Activated gamma-delta T cell (primary cell): Measurements from ENCODE around the gene NUP210.

Experiments used
- DNase-seq: peaks from one replicate; lab custom pipeline; 2025; lab: John Stamatoyannopoulos, UW

The NUP210 gene

GRCh38 chr3:13348100-13348499 lies 72.0 kb downstream of the NUP210 start:
- DNase-seq, result no peak

- no peak for DNase-seq
Observed at GRCh38 chr3:13347390-13347950, 72.7 kb downstream of the NUP210 start.

- no peak for DNase-seq
Observed at GRCh38 chr3:13346481-13347389, 73.4 kb downstream of the NUP210 start.

- DNase-seq, result no peak
Observed at GRCh38 chr3:13345772-13346171, 74.3 kb downstream of the NUP210 start.

- DNase-seq, result no peak
Observed at GRCh38 chr3:13345284-13345683, 74.8 kb downstream of the NUP210 start.

- DNase-seq, result no peak
Observed at GRCh38 chr3:13344663-13345062, 75.5 kb downstream of the NUP210 start.

- no peak for DNase-seq
Observed at GRCh38 chr3:13343601-13344000, 76.5 kb downstream of the NUP210 start.

GRCh38 chr3:13341229-13341905 lies 78.8 kb downstream of the NUP210 start:
- no peak for DNase-seq

GRCh38 chr3:13339833-13340232 lies 80.3 kb downstream of the NUP210 start:
- no peak for DNase-seq

GRCh38 chr3:13338996-13339395 lies 81.1 kb downstream of the NUP210 start:
- DNase-seq, result no peak

GRCh38 chr3:13338231-13338630 lies 81.9 kb downstream of the NUP210 start:
- DNase-seq, result no peak

GRCh38 chr3:13336592-13336991 lies 83.5 kb downstream of the NUP210 start:
- no peak for DNase-seq

GRCh38 chr3:13335503-13335902 lies 84.6 kb downstream of the NUP210 start:
- DNase-seq, result no peak

- no peak for DNase-seq
Observed at GRCh38 chr3:13335059-13335458, 85.1 kb downstream of the NUP210 start.

GRCh38 chr3:13333236-13333897 lies 86.8 kb downstream of the NUP210 start:
- no peak for DNase-seq

GRCh38 chr3:13332740-13333139 lies 87.4 kb downstream of the NUP210 start:
- DNase-seq, result no peak

- no peak for DNase-seq
Observed at GRCh38 chr3:13332158-13332557, 88.0 kb downstream of the NUP210 start.

GRCh38 chr3:13329746-13330145 lies 90.4 kb downstream of the NUP210 start:
- DNase-seq, result no peak

GRCh38 chr3:13325892-13326443 lies 94.2 kb downstream of the NUP210 start:
- no peak for DNase-seq

GRCh38 chr3:13324835-13325501 lies 95.2 kb downstream of the NUP210 start:
- DNase-seq, result no peak

- DNase-seq, result no peak
Observed at GRCh38 chr3:13323822-13324221, 96.3 kb downstream of the NUP210 start.
